Body of pancreas (tissue), 4 donors: Measurements from ENCODE around the gene DNASE1.
"Not testable (repeated sequence)": the region's sequence is repeated elsewhere in the genome, so short reads cannot be mapped to it uniquely, and the experiment has no call there.

ENCODE experiments used
- POLR2A ChIP-seq, 3 donors: fragments of 450-650 bp; IDR thresholded peaks; one replicate each; pipeline ENCODE4 v1.6.1; 2016; ENCODE audit warnings: antibody characterized with exemption in 3 of 3, mild to moderate bottlenecking in 2 of 3
- TF ChIP-seq, protein P1 (sequence below), 7 experiments: fragments of 450-650 bp in 4 of 7; fragments of 200-600 bp in 3 of 7; sonication (generic) in 3 of 7; IDR thresholded peaks; one replicate each; pipeline ENCODE4 v1.5.1; 2016 to 2019; ENCODE audit warnings: antibody characterized with exemption in 7 of 7

- TF ChIP-seq, protein P1, sequence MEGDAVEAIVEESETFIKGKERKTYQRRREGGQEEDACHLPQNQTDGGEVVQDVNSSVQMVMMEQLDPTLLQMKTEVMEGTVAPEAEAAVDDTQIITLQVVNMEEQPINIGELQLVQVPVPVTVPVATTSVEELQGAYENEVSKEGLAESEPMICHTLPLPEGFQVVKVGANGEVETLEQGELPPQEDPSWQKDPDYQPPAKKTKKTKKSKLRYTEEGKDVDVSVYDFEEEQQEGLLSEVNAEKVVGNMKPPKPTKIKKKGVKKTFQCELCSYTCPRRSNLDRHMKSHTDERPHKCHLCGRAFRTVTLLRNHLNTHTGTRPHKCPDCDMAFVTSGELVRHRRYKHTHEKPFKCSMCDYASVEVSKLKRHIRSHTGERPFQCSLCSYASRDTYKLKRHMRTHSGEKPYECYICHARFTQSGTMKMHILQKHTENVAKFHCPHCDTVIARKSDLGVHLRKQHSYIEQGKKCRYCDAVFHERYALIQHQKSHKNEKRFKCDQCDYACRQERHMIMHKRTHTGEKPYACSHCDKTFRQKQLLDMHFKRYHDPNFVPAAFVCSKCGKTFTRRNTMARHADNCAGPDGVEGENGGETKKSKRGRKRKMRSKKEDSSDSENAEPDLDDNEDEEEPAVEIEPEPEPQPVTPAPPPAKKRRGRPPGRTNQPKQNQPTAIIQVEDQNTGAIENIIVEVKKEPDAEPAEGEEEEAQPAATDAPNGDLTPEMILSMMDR (IDR thresholded peaks at IDR 0.05): not testable (repeated sequence)
- TF ChIP-seq POLR2A (IDR thresholded peaks at IDR 0.05): peak; percentile 31 to 68 (median 52)
Observed at GRCh38 chr16:3656160-3656490, 1.6 kb downstream of the DNASE1 start.
